Measurements from ENCODE around the gene SERPINE1. TPM values are rescaled to one million over a fixed set of nuclear protein-coding genes. Genes with fewer than 3 reads are reported as not detected.
"Not testable (repeated sequence)": the region's sequence is repeated elsewhere in the genome, so short reads cannot be mapped to it uniquely, and the experiment has no call there.

The SERPINE1 gene
- total RNA-seq, 2 donors from 2014 or later = 3.7 to 24.4 TPM

DNA sequence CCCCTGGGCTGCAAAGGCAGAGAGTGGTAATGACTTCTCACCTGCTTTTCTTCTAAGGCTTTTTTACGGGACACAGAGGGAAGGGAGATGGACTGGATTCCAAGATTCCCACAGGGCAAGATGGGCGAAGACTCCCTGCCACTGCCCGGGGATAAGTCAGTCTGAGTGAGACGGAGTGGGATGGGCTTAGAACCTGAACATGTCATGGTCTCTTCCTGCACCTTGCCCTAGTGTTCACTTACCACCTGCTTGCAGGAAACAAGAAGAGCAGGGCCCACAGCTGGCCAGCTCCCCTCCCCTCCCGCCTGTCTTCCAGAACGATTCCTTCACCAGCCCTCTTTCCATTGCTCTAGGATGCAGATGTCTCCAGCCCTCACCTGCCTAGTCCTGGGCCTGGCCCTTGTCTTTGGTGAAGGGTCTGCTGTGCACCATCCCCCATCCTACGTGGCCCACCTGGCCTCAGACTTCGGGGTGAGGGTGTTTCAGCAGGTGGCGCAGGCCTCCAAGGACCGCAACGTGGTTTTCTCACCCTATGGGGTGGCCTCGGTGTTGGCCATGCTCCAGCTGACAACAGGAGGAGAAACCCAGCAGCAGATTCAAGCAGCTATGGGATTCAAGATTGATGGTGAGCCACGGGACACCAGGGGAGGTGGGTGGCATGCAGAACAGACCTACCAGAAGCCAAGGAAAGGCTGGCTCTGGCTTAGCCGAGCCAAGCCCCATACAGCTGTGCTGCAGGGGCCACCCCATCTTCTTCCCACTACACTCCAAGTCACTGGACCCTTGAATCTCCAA, 1.3 kb downstream of the SERPINE1 start:
- 83% methylated on average over 14 of the region's 14 CpGs for WGBS
- H3K27me3 ChIP-seq (replicated peaks; ENCODE audit: insufficient read depth) = no peaks in the 10 kb centered on the region
- intact Hi-C loops (cut with DNase I) = no loop called here
- H3K9me3 ChIP-seq = no peaks in the 10 kb centered on the region
- no peaks in the 10 kb centered on the region for H3K4me1 ChIP-seq (replicated peaks)
- TF ChIP-seq POLR2A (IDR thresholded peaks at IDR 0.05) (no peak), POLR2AphosphoS5 (IDR thresholded peaks at IDR 0.05) (no peak)
- TF ChIP-seq, protein P1, sequence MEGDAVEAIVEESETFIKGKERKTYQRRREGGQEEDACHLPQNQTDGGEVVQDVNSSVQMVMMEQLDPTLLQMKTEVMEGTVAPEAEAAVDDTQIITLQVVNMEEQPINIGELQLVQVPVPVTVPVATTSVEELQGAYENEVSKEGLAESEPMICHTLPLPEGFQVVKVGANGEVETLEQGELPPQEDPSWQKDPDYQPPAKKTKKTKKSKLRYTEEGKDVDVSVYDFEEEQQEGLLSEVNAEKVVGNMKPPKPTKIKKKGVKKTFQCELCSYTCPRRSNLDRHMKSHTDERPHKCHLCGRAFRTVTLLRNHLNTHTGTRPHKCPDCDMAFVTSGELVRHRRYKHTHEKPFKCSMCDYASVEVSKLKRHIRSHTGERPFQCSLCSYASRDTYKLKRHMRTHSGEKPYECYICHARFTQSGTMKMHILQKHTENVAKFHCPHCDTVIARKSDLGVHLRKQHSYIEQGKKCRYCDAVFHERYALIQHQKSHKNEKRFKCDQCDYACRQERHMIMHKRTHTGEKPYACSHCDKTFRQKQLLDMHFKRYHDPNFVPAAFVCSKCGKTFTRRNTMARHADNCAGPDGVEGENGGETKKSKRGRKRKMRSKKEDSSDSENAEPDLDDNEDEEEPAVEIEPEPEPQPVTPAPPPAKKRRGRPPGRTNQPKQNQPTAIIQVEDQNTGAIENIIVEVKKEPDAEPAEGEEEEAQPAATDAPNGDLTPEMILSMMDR (IDR thresholded peaks at IDR 0.05) = no peak
- H3K36me3 ChIP-seq = no peaks in the 10 kb centered on the region
- H3K4me3 ChIP-seq = no peak overlapping the region
- H3K27ac ChIP-seq = no peak overlapping the region
- no peak for DNase-seq (ENCODE audit: low spot score)

DNA sequence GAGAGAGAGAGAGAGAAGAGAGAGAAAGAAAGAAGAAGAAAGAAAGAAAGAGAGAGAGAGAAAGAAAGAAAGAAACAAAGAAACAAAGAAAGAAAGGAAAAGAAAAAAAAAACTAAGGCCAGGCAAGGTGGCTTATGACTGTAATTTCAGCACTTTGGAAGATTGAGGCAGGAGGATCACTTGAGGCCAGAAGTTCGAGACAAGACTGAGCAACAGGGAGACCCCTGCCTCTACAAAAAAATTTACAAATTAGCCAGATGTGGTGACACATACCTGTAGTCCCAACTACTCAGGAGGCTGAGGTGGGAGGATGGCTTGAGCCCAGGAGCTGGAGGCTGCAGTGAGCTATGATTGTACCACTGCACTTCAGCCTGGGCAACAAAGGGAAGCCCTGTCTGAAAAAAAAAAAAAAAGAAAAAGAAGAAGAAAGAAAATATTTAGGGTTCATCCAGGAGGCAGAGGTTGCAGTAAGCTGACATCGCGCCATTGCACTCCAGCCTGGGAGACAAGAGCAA, 2.8 kb downstream of the SERPINE1 start:
- no peaks in the 10 kb centered on the region for H3K36me3 ChIP-seq
- no peaks in the 10 kb centered on the region for H3K9me3 ChIP-seq
- 96% methylated on average over 3 of the region's 3 CpGs for WGBS
- no peak overlapping the region for H3K4me3 ChIP-seq
- no peak overlapping the region for H3K27ac ChIP-seq
- DNase-seq (ENCODE audit: low spot score) = no peak
- intact Hi-C loops (cut with DNase I) = no loop called here
- TF ChIP-seq POLR2AphosphoS5 (IDR thresholded peaks at IDR 0.05) = no peak
- no peak for TF ChIP-seq POLR2A (IDR thresholded peaks at IDR 0.05)
- TF ChIP-seq, protein P1 (IDR thresholded peaks at IDR 0.05) = no peak
- no peaks in the 10 kb centered on the region for H3K27me3 ChIP-seq (replicated peaks; ENCODE audit: insufficient read depth)
- no peaks in the 10 kb centered on the region for H3K4me1 ChIP-seq (replicated peaks)

DNA sequence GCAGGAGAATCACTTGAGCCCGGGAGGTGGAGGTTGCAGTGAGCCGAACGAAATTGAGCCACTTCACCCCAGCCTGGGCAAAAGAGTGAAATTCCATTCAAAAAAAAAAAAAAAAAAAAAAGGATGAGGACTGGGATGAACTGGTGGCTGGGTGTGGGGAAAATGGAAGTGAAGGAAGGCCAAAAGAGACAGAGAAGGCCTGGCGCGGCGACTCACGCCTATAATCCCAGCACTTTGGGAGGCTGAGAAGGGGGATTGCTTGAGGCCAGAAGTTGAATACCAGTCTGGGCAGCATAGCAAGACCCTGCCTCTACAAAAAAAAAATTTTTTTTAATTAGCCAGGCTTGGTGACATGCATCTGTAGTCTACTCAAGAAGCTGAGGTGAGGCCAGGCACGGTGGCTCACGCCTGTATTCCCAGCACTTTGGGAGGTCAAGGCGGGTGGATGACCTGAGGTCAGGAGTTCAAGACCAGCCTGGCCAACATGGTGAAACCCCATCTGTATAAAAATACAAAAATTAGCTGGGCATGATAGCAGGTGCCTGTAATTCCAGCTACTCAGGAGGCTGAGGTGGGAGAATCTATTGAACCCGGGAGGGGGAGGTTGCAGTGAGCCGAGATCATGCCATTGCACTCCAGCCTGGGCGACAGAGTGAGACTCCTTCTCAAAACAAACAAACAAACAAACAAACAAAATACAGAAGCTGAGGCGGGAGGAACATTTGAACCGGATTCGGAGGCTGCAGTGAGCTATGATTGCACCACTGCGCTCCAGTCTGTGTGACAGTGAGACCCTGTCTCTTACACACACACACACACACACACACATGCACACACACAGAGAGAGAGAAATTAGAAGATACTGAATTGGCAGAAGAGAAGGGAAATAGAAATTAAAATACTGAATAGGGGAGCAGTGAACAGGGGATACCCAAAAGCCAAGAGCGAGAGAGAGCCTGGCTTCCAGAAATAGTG, 6.0 kb downstream of the SERPINE1 start:
- H3K9me3 ChIP-seq; H3K27me3 ChIP-seq (replicated peaks; ENCODE audit: insufficient read depth); H3K4me1 ChIP-seq (replicated peaks); H3K27ac ChIP-seq; H3K4me3 ChIP-seq; intact Hi-C loops (cut with DNase I); H3K36me3 ChIP-seq; DNase-seq (ENCODE audit: low spot score): not testable (repeated sequence)
- 87% methylated on average over 18 of the region's 18 CpGs for WGBS

DNA sequence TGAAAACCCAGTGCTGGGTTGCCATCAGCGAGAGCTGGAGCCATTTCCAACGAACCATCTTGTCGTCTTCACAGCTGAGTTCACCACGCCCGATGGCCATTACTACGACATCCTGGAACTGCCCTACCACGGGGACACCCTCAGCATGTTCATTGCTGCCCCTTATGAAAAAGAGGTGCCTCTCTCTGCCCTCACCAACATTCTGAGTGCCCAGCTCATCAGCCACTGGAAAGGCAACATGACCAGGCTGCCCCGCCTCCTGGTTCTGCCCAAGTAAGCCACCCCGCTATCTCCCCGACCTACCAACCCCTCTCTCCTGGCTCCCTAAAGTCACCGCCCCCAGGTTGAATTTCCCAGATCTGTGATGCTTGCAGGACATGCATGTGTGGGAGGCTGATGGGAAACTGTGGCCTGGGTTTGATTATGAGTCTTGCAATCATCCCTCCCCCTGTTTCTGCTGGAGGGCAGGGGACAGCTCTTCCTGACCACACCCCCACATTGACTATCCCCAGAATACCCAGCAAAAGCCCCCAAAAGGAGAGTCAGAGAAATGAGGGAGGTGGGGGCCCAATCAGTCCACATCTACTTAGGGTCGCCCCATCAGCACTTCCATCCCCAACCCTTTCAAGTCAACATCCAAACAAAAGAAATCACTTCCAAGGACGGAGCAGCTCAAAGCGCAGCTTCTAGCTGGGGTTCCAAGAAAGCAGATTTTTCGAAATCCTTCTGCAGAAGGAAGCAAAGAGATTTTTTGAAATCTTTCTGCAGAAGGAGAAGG, 6.9 kb downstream of the SERPINE1 start:
- Histone ChIP-seq H3K27ac (no peak overlapping the region), H3K4me3 (no peak overlapping the region), H3K27me3 (replicated peaks; ENCODE audit: insufficient read depth) (no peaks in the 10 kb centered on the region), H3K4me1 (replicated peaks) (no peaks in the 10 kb centered on the region), H3K36me3 (no peaks in the 10 kb centered on the region), H3K9me3 (no peaks in the 10 kb centered on the region)
- WGBS = 88% methylated on average over 15 of the region's 15 CpGs
- no peak for TF ChIP-seq POLR2A (IDR thresholded peaks at IDR 0.05)
- no peak for TF ChIP-seq POLR2AphosphoS5 (IDR thresholded peaks at IDR 0.05)
- TF ChIP-seq, protein P1 (IDR thresholded peaks at IDR 0.05) = no peak
- DNase-seq (ENCODE audit: low spot score) = no peak
- intact Hi-C loops (cut with DNase I) = no loop called here

Measured in prostate gland (tissue), 2 donors.